Tibial artery (tissue), 4 donors: ENCODE measurements around the gene KRT7.

Source experiments
- DNase-seq, 2 donors: peaks; one replicate each; pipeline ENCODE4 v3.0.0-alpha.2; 2019
- H3K27ac ChIP-seq, 2 donors: fragments of 200-600 bp; sonication (generic) in 1 of 2; 1 replicate in 1 of 2; 2 replicates in 1 of 2; pipeline ENCODE4 v1.5.1; 2018 to 2019; ENCODE audit warnings: mild to moderate bottlenecking in 1 of 2
- H3K27me3 ChIP-seq, 2 donors: fragments of 200-600 bp; sonication (generic) in 1 of 2; one replicate each; pipeline versions ENCODE4 v1.5.1 to v1.6.0; 2016 to 2019
- H3K36me3 ChIP-seq, 3 donors: fragments of 200-600 bp; sonication (generic) in 2 of 3; one replicate each; pipeline ENCODE4 v1.5.1; 2016 to 2019; ENCODE audit warnings: mild to moderate bottlenecking in 2 of 3
- H3K4me1 ChIP-seq, 4 donors: fragments of 200-600 bp; sonication (generic) in 2 of 4; 1 replicate in 3 of 4; 2 replicates in 1 of 4; pipeline ENCODE4 v1.5.1; 2016 to 2019
- H3K4me3 ChIP-seq, 2 donors: fragments of 200-600 bp; sonication (generic) in 1 of 2; 1 replicate in 1 of 2; 2 replicates in 1 of 2; pipeline ENCODE4 v1.5.1; 2018 to 2019; ENCODE audit warnings: mild to moderate bottlenecking in 2 of 2
- H3K9me3 ChIP-seq, 3 donors: fragments of 200-600 bp; sonication (generic) in 1 of 3; one replicate each; pipeline ENCODE4 v1.5.1; 2016 to 2019
- CTCF ChIP-seq, 2 experiments: fragments of 200-600 bp in 1 of 2; fragments of 450-650 bp in 1 of 2; IDR thresholded peaks; one replicate each; pipeline ENCODE4 v1.5.1; 2017 to 2019; ENCODE audit warnings: antibody characterized with exemption in 2 of 2, mild to moderate bottlenecking in 1 of 2, moderate library complexity in 1 of 2
- intact Hi-C: fragments of 100-400 bp; cut with DNase I; formaldehyde crosslinking; loops from one replicate; pipeline ENCODE4 v1.15.0; 2023; ENCODE audit warnings: low total_unique reads

KRT7 gene

GRCh38 chr12:52201451-52201839, 31.6 kb upstream of the KRT7 start:
- Histone ChIP-seq H3K36me3 (no peaks in the 10 kb centered on the region), H3K4me3 (no peak overlapping the region), H3K27ac (no peak overlapping the region), H3K9me3 (no peaks in the 10 kb centered on the region), H3K4me1 (peaks cover 0 to 22% (median 4%) of the 10 kb centered on the region in 4 donors), H3K27me3 (no peaks in the 10 kb centered on the region)
- TF ChIP-seq CTCF (IDR thresholded peaks at IDR 0.05), result no peak
- no peak for DNase-seq
- intact Hi-C loops, result no loop called here

- peak overlapping the region in 1 of 2 donors; percentile 22 for H3K27ac ChIP-seq
- intact Hi-C loops, result no loop called here
- peak overlapping the region in 1 of 2 donors; percentile 13 for H3K4me3 ChIP-seq
- peaks cover 0 to 33% (median 6%) of the 10 kb centered on the region in 4 donors for H3K4me1 ChIP-seq
- no peaks in the 10 kb centered on the region for H3K9me3 ChIP-seq
- DNase-seq, result peak in 1 of 2 donors; percentile 65
- no peaks in the 10 kb centered on the region for H3K27me3 ChIP-seq
- TF ChIP-seq CTCF (IDR thresholded peaks at IDR 0.05), result no peak
- no peaks in the 10 kb centered on the region for H3K36me3 ChIP-seq
Measured at GRCh38 chr12:52202361-52203078, 30.5 kb upstream of the KRT7 start.

GRCh38 chr12:52203079-52203921, 29.7 kb upstream of the KRT7 start:
- Histone ChIP-seq H3K27ac (no peak overlapping the region), H3K36me3 (no peaks in the 10 kb centered on the region), H3K4me1 (peaks cover 0 to 40% (median 6%) of the 10 kb centered on the region in 4 donors), H3K4me3 (no peak overlapping the region), H3K27me3 (no peaks in the 10 kb centered on the region), H3K9me3 (no peaks in the 10 kb centered on the region)
- intact Hi-C loops, result no loop called here
- DNase-seq, result peak; percentile 69 to 79
- no peak for TF ChIP-seq CTCF (IDR thresholded peaks at IDR 0.05)

- DNase-seq, result peak in 1 of 2 donors; percentile 55
- intact Hi-C loops, result no loop called here
Measured at GRCh38 chr12:52204095-52204930, 28.7 kb upstream of the KRT7 start.

More at GRCh38 chr12:52204095-52204930, 28.7 kb upstream of the KRT7 start:
- no peak overlapping the region for H3K4me3 ChIP-seq
- no peaks in the 10 kb centered on the region for H3K9me3 ChIP-seq
- no peak for TF ChIP-seq CTCF (IDR thresholded peaks at IDR 0.05)
- H3K27me3 ChIP-seq, result no peaks in the 10 kb centered on the region
- H3K4me1 ChIP-seq, result peaks cover 0 to 40% (median 6%) of the 10 kb centered on the region in 4 donors
- no peak overlapping the region for H3K27ac ChIP-seq
- no peaks in the 10 kb centered on the region for H3K36me3 ChIP-seq
